DND-41 (cell line): ENCODE measurements around the gene DENND2D.

ENCODE experiments used
- EZH2 ChIP-seq: IDR thresholded peaks from 3 replicates; pipeline ENCODE4 v1.6.1; 2012; ENCODE audit warnings: borderline replicate concordance, low read depth, mild to moderate bottlenecking, moderate library complexity, low read length, inconsistent platforms; ENCODE audit not compliant: severe bottlenecking
- TF ChIP-seq, protein P1 (sequence below): IDR thresholded peaks from 2 replicates; pipeline ENCODE4 v1.5.1; 2012; ENCODE audit warnings: borderline replicate concordance, low read length, moderate library complexity, mild to moderate bottlenecking; ENCODE audit not compliant: poor library complexity, severe bottlenecking; ENCODE audit errors: extremely low read depth

DNA sequence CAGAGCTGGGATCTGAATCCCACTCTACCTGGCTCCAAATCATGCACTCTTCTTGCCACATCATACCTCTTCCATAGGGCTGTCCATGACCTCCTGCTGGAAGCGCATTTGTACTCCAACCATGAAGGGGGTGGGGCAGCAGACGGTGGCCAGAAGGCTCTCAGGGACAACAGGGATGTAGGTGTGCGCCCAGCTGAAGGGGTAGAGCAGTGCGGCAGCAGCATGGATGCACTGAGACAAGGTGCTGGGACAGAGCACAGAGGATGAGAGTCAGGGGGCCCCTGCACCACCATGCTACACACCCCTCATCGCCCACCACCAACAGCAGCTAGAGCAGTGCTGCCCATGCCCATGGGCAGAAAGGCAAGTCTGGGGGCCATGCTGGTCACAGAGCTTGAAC is 8.4 kb downstream of the DENND2D start:
- TF ChIP-seq, protein P1, sequence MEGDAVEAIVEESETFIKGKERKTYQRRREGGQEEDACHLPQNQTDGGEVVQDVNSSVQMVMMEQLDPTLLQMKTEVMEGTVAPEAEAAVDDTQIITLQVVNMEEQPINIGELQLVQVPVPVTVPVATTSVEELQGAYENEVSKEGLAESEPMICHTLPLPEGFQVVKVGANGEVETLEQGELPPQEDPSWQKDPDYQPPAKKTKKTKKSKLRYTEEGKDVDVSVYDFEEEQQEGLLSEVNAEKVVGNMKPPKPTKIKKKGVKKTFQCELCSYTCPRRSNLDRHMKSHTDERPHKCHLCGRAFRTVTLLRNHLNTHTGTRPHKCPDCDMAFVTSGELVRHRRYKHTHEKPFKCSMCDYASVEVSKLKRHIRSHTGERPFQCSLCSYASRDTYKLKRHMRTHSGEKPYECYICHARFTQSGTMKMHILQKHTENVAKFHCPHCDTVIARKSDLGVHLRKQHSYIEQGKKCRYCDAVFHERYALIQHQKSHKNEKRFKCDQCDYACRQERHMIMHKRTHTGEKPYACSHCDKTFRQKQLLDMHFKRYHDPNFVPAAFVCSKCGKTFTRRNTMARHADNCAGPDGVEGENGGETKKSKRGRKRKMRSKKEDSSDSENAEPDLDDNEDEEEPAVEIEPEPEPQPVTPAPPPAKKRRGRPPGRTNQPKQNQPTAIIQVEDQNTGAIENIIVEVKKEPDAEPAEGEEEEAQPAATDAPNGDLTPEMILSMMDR: no peak
- TF ChIP-seq EZH2: no peak
